Hepatocyte (in vitro differentiated cells): ENCODE results near the gene DGKD.

ENCODE experiments used
- CTCF ChIP-seq: fragments of 200-600 bp; sonication (generic); IDR thresholded peaks from 2 replicates; pipeline ENCODE4 v1.5.1; 2016; ENCODE audit warnings: antibody characterized with exemption, mild to moderate bottlenecking; ENCODE audit not compliant: poor library complexity
- EZH2 ChIP-seq: fragments of 200-600 bp; sonication (generic); IDR thresholded peaks from 2 replicates; pipeline ENCODE4 v1.6.1; 2016; ENCODE audit warnings: antibody characterized with exemption, mild to moderate bottlenecking, borderline replicate concordance
- EZH2phosphoT487 ChIP-seq: fragments of 200-600 bp; sonication (generic); IDR thresholded peaks from one replicate; pipeline ENCODE4 v1.6.1; 2018; ENCODE audit warnings: antibody characterized with exemption, mild to moderate bottlenecking, low read depth, moderate library complexity; ENCODE audit not compliant: unreplicated experiment, severe bottlenecking

GRCh38 chr2:233419602-233420391 is 65.5 kb downstream of the DGKD start:
- TF ChIP-seq EZH2: no peak
- no peak for TF ChIP-seq CTCF
- no peak for TF ChIP-seq EZH2phosphoT487
